ENCODE data around the gene SEMA4B. TPM values are rescaled to one million over a fixed set of nuclear protein-coding genes. Genes with fewer than 3 reads are reported as not detected.

The SEMA4B gene
- total and polyA plus RNA-seq, 7 donors = 1.4 to 10.8 (median 4.4) TPM

DNA sequence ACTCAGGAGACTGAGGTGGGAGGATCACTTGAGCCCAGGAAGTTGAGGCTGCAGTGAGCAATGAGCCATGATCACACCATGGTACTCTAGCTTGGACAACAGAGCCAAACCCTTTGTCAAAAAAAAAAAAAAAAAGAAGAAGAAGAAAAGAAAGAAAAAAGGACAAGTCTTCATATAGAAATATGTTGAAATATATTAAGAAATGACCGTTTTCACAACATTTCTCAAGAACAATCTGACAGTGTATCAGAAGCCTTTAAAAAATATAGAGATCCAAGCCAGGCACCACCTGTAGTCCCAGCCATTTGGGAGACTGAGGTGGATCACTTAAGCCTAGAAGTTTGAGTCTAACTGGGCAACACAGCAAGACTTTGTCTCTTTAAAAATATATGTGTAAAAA is 29.5 kb upstream of the SEMA4B start:
- intact Hi-C loops (cut with DNase I) = no loop called here
- no peaks in the 10 kb centered on the region for H3K9me3 ChIP-seq
- ATAC-seq (no peak), DNase-seq (no peak)
- peaks cover 5% of the 10 kb centered on the region for H3K4me1 ChIP-seq
- peaks cover 0 to 2% (median 0%) of the 10 kb centered on the region in 3 donors for H3K27me3 ChIP-seq (ENCODE audit: insufficient read depth in 3 of 3, low read length in 2 of 3)
- TF ChIP-seq CTCF (IDR thresholded peaks at IDR 0.05) = no peak
- H3K4me3 ChIP-seq = no peak overlapping the region
- no peaks in the 10 kb centered on the region for H3K36me3 ChIP-seq (ENCODE audit: insufficient read depth in 1 of 2, low read depth in 1 of 2)
- H3K27ac ChIP-seq = no peak overlapping the region
- WGBS, 3 donors = 78 to 87% (median 83%) methylated on average over 1 of the region's 1 CpG

- H3K27ac ChIP-seq = no peak overlapping the region
- peaks cover 5% of the 10 kb centered on the region for H3K4me1 ChIP-seq
- H3K27me3 ChIP-seq (ENCODE audit: insufficient read depth in 3 of 3, low read length in 2 of 3) = peaks cover 0 to 2% (median 0%) of the 10 kb centered on the region in 3 donors
- ATAC-seq (no peak), DNase-seq (no peak)
- no peak for TF ChIP-seq CTCF (IDR thresholded peaks at IDR 0.05)
- no peaks in the 10 kb centered on the region for H3K36me3 ChIP-seq (ENCODE audit: insufficient read depth in 1 of 2, low read depth in 1 of 2)
- no peak overlapping the region for H3K4me3 ChIP-seq
- intact Hi-C loops (cut with DNase I) = no loop called here
- 65 to 79% (median 77%) methylated on average over 7 of the region's 7 CpGs for WGBS, 3 donors
- H3K9me3 ChIP-seq = no peaks in the 10 kb centered on the region
Measured at GRCh38 chr15:90173372-90173771, 27.8 kb upstream of the SEMA4B start.

DNA sequence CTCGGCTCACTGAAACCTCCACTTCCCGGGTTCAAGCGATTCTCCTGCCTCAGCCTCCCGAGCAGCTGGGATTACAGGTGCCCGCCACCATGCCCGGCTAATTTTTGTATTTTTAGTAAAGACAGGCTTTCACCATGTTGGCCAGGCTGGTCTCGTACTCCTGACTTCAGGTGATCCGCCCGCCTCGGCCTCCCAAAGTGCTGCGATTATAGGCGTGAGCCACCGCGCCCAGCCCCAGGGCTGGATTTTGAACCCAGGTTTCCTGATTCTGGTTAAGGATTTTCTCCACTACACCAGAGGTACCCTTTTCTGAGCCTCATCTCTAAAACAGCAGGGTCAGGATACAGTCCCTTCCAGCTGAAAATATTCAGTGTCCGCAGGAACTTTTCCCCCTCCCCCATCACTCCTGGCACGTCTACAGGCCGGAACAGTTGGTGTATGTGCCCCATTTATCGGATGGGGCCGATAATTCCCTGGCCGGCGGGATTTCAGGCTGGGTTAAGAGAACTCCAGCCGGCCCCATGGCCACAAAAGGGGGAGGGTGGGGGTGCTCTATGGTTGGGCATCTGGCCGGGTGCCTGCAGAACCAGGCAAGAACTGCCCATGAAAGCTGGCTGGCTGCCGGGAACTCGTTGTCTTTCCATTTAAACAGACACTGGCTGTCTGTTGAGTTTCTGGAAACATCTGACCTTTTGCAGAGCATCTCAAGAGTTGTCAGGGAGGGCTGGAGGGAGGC is 26.8 kb upstream of the SEMA4B start:
- no peak for TF ChIP-seq CTCF (IDR thresholded peaks at IDR 0.05)
- DNase-seq (peak; percentile 79 to 88), ATAC-seq (peak; percentile 57 to 88 (median 75))
- peaks cover 0 to 2% (median 0%) of the 10 kb centered on the region in 3 donors for H3K27me3 ChIP-seq (ENCODE audit: insufficient read depth in 3 of 3, low read length in 2 of 3)
- peak overlapping the region; percentile 42 for H3K27ac ChIP-seq
- H3K9me3 ChIP-seq = no peaks in the 10 kb centered on the region
- H3K4me1 ChIP-seq = peaks cover 5% of the 10 kb centered on the region
- no peaks in the 10 kb centered on the region for H3K36me3 ChIP-seq (ENCODE audit: insufficient read depth in 1 of 2, low read depth in 1 of 2)
- intact Hi-C loops (cut with DNase I) = no loop called here
- 49 to 53% (median 49%) methylated on average over 24 to 25 of the region's 25 CpGs for WGBS, 3 donors
- H3K4me3 ChIP-seq = peak overlapping the region; percentile 44

DNA sequence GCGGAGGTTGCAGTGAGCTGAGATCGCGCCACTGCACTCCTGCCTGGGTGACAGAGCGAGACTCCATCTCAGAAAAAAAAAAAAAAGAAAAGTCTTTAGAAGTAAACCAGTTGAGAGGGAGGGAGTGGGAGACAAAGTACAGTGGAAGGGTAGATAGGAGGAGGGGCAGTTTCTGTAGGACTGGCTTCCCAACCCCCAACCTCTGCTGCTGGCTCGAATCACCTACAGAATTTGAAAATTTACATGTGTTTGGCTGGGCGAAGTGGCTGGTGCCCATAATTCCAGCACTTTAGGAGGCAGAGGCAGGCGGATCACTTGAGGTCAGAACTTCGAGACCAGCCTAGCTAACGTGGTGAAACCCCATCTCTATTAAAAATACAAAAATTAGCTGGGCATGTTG is 24.1 kb upstream of the SEMA4B start:
- no peak for DNase-seq
- Histone ChIP-seq H3K27me3 (ENCODE audit: insufficient read depth in 3 of 3, low read length in 2 of 3) (peaks cover 0 to 2% (median 0%) of the 10 kb centered on the region in 3 donors), H3K4me3 (no peak overlapping the region), H3K36me3 (ENCODE audit: insufficient read depth in 1 of 2, low read depth in 1 of 2) (no peaks in the 10 kb centered on the region), H3K27ac (no peak overlapping the region), H3K4me1 (peaks cover 5% of the 10 kb centered on the region), H3K9me3 (no peaks in the 10 kb centered on the region)
- ATAC-seq = no peak
- WGBS, 3 donors = 93 to 94% (median 93%) methylated on average over 9 of the region's 9 CpGs
- no peak for TF ChIP-seq CTCF (IDR thresholded peaks at IDR 0.05)
- intact Hi-C loops (cut with DNase I) = no loop called here
